Retinal pigment epithelial cell (primary cell): ENCODE results near the gene OR51B4.
A peak's percentile ranks its signal among the peaks of the same experiment; 100 is the strongest.

Experiments used
- DNase-seq: peaks from one replicate; pipeline ENCODE4 v3.0.0-alpha.2; 2010; ENCODE audit warnings: low read depth
- H3K4me3 ChIP-seq: 2 replicates; pipeline ENCODE4 v1.5.1; 2011; ENCODE audit warnings: mild to moderate bottlenecking, low read length, control low read depth, moderate library complexity
- TF ChIP-seq, protein P1 (sequence below): conservative IDR thresholded peaks from 2 replicates; pipeline ENCODE4 v1.5.1; 2011; ENCODE audit warnings: low read depth, low read length, control low read depth, inconsistent platforms

Gene OR51B4

DNA sequence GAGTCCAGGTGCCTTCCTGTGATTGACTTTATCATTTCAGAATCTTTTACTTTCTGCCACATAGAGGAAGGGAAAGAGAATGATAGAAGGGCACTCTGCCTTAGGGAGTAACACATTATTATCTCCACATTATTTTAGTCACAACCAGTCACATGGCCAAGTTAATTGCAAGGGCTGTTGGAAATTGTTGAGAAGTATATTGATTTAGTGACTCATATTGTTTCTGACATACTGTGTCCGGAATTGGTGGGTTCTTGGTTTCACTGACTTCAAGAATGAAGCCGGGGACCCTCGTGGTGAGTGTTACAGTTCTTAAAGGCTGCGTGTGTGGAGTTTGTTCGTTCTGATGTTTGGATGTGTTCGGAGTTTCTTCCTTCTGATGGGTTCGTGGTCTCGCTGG, 8.7 kb downstream of the OR51B4 start:
- H3K4me3 ChIP-seq: no peak overlapping the region
- TF ChIP-seq, protein P1, sequence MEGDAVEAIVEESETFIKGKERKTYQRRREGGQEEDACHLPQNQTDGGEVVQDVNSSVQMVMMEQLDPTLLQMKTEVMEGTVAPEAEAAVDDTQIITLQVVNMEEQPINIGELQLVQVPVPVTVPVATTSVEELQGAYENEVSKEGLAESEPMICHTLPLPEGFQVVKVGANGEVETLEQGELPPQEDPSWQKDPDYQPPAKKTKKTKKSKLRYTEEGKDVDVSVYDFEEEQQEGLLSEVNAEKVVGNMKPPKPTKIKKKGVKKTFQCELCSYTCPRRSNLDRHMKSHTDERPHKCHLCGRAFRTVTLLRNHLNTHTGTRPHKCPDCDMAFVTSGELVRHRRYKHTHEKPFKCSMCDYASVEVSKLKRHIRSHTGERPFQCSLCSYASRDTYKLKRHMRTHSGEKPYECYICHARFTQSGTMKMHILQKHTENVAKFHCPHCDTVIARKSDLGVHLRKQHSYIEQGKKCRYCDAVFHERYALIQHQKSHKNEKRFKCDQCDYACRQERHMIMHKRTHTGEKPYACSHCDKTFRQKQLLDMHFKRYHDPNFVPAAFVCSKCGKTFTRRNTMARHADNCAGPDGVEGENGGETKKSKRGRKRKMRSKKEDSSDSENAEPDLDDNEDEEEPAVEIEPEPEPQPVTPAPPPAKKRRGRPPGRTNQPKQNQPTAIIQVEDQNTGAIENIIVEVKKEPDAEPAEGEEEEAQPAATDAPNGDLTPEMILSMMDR: no peak
- DNase-seq: no peak

DNA sequence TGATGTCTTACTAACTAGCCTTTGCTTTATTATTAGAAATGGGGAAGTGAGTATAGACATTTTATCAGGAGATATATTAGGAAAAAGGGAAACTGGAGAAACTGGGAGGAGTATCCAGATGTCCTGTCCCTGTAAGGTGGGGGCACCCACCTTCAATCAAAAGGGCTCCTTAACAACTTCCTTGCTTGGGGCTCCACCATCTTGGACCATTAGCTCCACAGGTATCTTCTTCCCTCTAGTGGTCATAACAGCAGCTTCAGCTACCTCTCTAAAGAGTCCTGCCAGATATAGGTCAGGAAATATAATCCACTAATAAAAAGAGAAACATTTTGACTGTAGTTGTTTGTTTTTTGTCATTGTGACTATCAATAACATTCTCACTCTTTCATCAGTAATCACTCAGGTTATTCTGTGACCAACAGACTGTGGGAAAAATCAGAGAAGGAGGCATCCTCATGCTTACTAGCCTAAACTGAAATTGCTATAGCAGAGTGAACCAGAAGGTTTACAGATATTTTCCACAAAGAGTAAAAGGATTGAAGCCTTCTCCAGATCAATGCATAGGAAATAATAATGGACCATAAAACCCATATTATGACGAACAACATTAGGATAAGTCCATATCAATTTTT, 10.4 kb downstream of the OR51B4 start:
- no peak overlapping the region for H3K4me3 ChIP-seq
- TF ChIP-seq, protein P1: peak; percentile 75
- no peak for DNase-seq

DNA sequence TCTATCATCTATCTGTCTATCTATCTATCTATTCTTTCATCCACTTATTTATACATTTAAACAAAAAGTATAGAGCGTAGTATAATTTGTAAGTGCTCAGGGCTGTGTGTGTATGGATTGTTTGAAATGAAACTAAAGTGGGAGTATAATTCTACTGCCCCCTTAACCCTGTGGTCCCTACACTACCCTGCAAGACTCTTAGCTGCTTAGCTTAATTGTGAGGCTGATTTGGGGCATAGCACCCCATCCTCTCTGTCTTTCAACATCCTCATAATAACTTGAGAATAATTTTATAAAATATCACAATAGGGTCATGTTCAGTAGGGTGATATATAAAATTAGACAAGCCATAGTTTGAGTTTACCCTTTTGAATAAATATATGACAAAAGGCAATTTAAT, 11.6 kb downstream of the OR51B4 start:
- H3K4me3 ChIP-seq: no peak overlapping the region
- DNase-seq: no peak
- TF ChIP-seq, protein P1: no peak

DNA sequence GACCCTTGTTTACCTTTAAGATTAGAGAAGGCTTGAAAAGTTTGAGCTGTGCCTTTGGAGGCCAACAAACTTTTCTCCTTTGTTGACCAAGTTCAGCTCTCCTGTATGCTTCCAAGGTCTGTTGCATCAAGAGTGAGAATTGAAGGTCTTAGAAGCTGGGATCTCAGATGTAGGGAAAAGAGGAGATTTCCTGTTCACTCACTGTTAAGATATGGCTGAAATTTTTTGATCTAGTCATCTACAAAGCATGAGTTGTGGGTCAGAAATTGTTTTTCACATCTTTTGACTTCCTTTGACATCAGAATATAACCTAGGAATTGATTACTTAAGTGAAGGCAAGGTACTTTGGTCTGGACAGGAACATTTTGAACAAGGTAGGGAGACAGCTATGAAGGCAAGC, 12.1 kb downstream of the OR51B4 start:
- DNase-seq: no peak

DNA sequence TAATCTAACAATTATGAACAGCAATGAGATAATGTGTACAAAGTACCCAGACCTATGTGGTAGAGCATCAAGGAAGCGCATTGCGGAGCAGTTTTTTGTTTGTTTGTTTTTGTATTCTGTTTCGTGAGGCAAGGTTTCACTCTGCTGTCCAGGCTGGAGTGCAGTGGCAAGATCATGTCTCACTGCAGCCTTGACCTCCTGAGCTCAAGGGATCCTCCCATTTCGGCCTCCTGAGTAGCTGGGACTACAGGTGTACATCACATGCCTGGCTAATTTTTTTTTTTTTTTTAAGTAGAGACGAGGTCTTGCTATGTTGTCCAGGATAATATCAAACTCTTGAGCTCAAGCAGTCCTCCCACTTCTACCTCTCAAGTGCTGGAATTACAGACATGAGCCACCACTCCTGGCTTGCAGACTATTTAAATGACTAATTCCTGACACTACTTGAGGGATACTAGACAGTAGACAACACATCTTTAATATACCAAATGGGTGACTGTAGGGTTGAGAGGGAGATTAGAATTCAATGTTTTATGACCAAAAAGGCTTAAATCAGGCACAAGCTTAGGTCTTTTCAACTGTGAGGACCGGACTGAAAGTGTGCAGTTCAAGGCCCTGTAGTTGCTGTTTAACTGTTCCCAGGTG, 12.7 kb downstream of the OR51B4 start:
- DNase-seq: no peak
- TF ChIP-seq, protein P1: no peak
- no peak overlapping the region for H3K4me3 ChIP-seq

More for the DNA sequence above, 12.1 kb downstream of the OR51B4 start:
- TF ChIP-seq, protein P1: no peak
- H3K4me3 ChIP-seq: no peak overlapping the region

DNA sequence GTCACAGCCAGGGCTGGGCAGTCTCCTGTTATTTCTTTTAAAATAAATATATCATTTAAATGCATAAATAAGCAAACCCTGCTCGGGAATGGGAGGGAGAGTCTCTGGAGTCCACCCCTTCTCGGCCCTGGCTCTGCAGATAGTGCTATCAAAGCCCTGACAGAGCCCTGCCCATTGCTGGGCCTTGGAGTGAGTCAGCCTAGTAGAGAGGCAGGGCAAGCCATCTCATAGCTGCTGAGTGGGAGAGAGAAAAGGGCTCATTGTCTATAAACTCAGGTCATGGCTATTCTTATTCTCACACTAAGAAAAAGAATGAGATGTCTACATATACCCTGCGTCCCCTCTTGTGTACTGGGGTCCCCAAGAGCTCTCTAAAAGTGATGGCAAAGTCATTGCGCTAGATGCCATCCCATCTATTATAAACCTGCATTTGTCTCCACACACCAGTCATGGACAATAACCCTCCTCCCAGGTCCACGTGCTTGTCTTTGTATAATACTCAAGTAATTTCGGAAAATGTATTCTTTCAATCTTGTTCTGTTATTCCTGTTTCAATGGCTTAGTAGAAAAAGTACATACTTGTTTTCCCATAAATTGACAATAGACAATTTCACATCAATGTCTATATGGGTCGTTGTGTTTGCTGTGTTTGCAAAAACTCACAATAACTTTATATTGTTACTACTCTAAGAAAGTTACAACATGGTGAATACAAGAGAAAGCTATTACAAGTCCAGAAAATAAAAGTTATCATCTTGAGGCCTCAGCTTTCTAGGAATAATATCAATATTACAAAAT, 13.4 kb downstream of the OR51B4 start:
- no peak overlapping the region for H3K4me3 ChIP-seq
- no peak for DNase-seq
- TF ChIP-seq, protein P1: no peak
